ENCODE data around the gene HEPACAM2. TPM values are rescaled to one million over a fixed set of nuclear protein-coding genes. Genes with fewer than 3 reads are reported as not detected.

The HEPACAM2 gene
- total RNA-seq, 1 donor from 2014 or later, result not detected

DNA sequence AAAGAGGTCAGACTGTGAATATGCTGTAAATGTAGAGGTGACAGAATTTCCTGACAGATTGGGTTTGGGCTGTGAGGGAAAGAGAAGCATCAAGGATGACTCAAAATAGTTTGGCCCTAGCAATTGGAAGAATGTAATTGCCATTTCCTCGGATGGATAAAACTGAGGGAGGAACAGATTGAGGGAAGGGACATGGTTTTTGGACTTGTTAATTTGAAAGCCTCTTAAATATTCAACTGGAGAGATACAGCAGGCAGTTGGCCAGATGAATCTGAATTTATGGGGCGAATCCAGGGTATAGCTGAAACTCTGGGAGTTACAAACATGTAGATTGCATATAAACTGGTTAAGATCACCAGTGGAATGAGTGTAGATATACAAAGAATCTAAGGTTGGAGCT lies 9.3 kb upstream of the HEPACAM2 start:
- Mint-ChIP-seq H3K9me3 (ENCODE audit: unreplicated experiment) (no peaks in the 10 kb centered on the region), H3K27ac (ENCODE audit: unreplicated experiment) (no peak overlapping the region), H3K4me1 (ENCODE audit: low read depth, unreplicated experiment) (peaks cover 5% of the 10 kb centered on the region), H3K4me3 (ENCODE audit: unreplicated experiment) (no peak overlapping the region), H3K36me3 (ENCODE audit: unreplicated experiment) (no peaks in the 10 kb centered on the region), H3K27me3 (ENCODE audit: unreplicated experiment) (no peaks in the 10 kb centered on the region)
- TF ChIP-seq, protein P1, sequence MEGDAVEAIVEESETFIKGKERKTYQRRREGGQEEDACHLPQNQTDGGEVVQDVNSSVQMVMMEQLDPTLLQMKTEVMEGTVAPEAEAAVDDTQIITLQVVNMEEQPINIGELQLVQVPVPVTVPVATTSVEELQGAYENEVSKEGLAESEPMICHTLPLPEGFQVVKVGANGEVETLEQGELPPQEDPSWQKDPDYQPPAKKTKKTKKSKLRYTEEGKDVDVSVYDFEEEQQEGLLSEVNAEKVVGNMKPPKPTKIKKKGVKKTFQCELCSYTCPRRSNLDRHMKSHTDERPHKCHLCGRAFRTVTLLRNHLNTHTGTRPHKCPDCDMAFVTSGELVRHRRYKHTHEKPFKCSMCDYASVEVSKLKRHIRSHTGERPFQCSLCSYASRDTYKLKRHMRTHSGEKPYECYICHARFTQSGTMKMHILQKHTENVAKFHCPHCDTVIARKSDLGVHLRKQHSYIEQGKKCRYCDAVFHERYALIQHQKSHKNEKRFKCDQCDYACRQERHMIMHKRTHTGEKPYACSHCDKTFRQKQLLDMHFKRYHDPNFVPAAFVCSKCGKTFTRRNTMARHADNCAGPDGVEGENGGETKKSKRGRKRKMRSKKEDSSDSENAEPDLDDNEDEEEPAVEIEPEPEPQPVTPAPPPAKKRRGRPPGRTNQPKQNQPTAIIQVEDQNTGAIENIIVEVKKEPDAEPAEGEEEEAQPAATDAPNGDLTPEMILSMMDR (IDR thresholded peaks at IDR 0.05; ENCODE audit: partially characterized antibody, unreplicated experiment), result no peak
- DNase-seq, result no peak

DNA sequence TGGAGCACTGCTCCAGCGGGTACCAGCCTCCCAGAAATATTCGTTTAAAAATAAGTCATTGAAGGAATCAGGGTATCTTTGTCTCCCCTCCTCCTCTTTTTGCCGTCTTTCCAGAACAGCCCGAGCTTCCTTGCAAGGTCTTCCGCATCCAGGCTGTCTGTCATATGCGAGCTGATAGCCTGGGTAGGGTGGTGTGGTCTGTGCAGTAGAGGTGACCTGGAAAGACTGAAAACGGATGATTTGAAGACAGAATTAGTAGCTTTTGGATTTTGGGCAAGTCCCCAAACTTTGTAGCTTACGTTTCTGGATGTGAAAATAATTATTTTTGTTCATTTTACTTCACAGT lies 6.4 kb upstream of the HEPACAM2 start:
- H3K9me3 Mint-ChIP-seq (ENCODE audit: unreplicated experiment), result no peaks in the 10 kb centered on the region
- TF ChIP-seq, protein P1 (IDR thresholded peaks at IDR 0.05; ENCODE audit: partially characterized antibody, unreplicated experiment), result no peak
- H3K27me3 Mint-ChIP-seq (ENCODE audit: unreplicated experiment), result no peaks in the 10 kb centered on the region
- H3K27ac Mint-ChIP-seq (ENCODE audit: unreplicated experiment), result peak overlapping the region; percentile 95
- peak overlapping the region; percentile 99 for H3K4me3 Mint-ChIP-seq (ENCODE audit: unreplicated experiment)
- no peaks in the 10 kb centered on the region for H3K4me1 Mint-ChIP-seq (ENCODE audit: low read depth, unreplicated experiment)
- no peak for DNase-seq
- no peaks in the 10 kb centered on the region for H3K36me3 Mint-ChIP-seq (ENCODE audit: unreplicated experiment)

DNA sequence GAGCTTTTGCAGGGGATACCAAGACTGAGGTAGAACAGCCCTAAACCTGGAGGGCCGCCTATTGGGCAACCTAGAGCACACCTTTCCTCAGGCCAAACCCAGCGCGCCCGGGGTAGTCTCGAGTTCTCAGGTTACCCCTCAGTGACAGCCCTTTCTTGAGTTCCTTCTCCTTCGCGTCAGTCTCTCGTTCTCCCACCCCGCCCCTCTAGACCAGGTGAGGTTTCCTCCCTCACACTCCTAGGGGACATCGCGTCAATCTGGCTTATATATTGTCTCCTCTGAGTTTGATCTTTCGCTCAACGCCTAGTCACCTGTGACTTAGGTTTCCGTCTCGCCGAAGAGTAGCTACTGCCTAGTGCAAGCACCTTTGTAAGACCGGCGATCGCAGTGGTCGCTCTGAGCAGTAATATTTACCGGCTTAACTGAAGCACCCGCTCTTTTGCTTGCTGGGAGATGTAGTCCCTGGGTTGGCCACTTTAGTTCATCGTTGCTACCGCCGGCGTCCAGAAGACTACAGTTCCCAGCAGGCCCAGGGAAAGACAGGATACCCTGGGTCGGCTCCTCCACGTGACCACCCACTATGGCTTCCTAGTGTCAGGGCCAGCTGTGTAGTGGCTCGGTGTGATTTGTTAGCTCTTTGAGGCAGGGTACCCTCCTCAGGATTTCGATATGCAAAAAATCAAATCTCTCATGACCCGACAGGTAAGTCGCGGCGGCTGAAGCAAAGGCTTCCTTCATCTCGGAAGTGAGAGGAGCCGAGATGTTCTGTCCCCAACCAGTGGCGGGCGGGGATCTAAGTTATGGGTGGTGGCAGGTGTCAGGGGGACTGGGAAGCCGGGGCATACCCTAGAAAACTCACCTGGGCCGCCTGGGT lies 5.8 kb upstream of the HEPACAM2 start, which contains the start of gene VPS50:
Gene VPS50, plus strand, starts transcription at position 568 of the 874 bp plus-strand sequence. Its CDS starts 102 bp downstream, at position 670.
- Mint-ChIP-seq H3K9me3 (ENCODE audit: unreplicated experiment) (no peaks in the 10 kb centered on the region), H3K36me3 (ENCODE audit: unreplicated experiment) (no peaks in the 10 kb centered on the region), H3K4me1 (ENCODE audit: low read depth, unreplicated experiment) (no peaks in the 10 kb centered on the region), H3K27me3 (ENCODE audit: unreplicated experiment) (no peaks in the 10 kb centered on the region), H3K27ac (ENCODE audit: unreplicated experiment) (peak within 1 kb of the TSS; percentile 95), H3K4me3 (ENCODE audit: unreplicated experiment) (peak within 1 kb of the TSS; percentile 99)
- TF ChIP-seq, protein P1 (IDR thresholded peaks at IDR 0.05; ENCODE audit: partially characterized antibody, unreplicated experiment), result peak; percentile 20
- peak; percentile 87 for DNase-seq

DNA sequence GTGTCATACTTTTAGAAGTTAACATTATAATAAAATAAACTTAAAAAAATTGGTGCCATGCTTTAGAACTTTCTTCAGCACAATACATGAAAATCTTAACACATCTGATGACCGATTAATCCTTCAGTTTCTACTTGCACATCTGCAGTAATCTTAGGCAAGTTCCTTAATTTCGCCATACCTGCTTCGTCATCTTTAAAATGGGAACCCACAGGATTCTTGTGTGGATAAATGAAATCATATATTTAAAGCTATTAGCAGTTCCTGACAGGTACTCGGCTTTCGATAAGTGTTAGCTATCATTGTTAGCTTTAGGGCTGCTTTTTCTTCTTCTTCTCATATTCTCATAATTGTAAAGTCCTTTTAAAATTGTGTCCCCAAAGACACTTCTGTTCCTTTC lies 5.0 kb upstream of the HEPACAM2 start:
- TF ChIP-seq, protein P1 (IDR thresholded peaks at IDR 0.05; ENCODE audit: partially characterized antibody, unreplicated experiment), result no peak
- no peak for DNase-seq
- H3K36me3 Mint-ChIP-seq (ENCODE audit: unreplicated experiment), result no peaks in the 10 kb centered on the region
- no peaks in the 10 kb centered on the region for H3K9me3 Mint-ChIP-seq (ENCODE audit: unreplicated experiment)
- H3K27ac Mint-ChIP-seq (ENCODE audit: unreplicated experiment), result no peak overlapping the region
- H3K4me3 Mint-ChIP-seq (ENCODE audit: unreplicated experiment), result peak overlapping the region; percentile 99
- no peaks in the 10 kb centered on the region for H3K27me3 Mint-ChIP-seq (ENCODE audit: unreplicated experiment)
- no peaks in the 10 kb centered on the region for H3K4me1 Mint-ChIP-seq (ENCODE audit: low read depth, unreplicated experiment)

DNA sequence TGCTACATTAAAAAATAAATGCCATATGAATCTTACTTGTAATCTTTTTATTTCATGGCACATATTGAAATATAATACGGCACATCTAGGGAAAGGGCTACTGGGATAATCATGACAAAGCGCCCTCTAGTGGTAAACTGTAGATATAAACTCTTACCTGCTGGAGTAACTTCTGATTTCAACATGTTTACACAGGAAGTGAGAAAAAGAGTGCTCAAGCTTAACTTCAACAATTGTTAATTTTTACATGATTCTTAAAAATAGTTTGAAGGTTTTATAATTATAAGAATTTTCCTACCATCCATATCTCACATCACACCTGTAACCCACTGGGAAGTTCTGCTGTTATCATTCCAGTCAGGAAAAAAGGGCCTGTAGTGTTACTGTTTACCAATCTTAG lies 2.0 kb upstream of the HEPACAM2 start:
- no peaks in the 10 kb centered on the region for H3K9me3 Mint-ChIP-seq (ENCODE audit: unreplicated experiment)
- H3K27ac Mint-ChIP-seq (ENCODE audit: unreplicated experiment), result no peak overlapping the region
- no peak for DNase-seq
- H3K36me3 Mint-ChIP-seq (ENCODE audit: unreplicated experiment), result no peaks in the 10 kb centered on the region
- TF ChIP-seq, protein P1 (IDR thresholded peaks at IDR 0.05; ENCODE audit: partially characterized antibody, unreplicated experiment), result peak; percentile 91
- no peak overlapping the region for H3K4me3 Mint-ChIP-seq (ENCODE audit: unreplicated experiment)
- no peaks in the 10 kb centered on the region for H3K4me1 Mint-ChIP-seq (ENCODE audit: low read depth, unreplicated experiment)
- no peaks in the 10 kb centered on the region for H3K27me3 Mint-ChIP-seq (ENCODE audit: unreplicated experiment)

Data from glutamatergic neuron (in vitro differentiated cells).